Spleen (tissue), 13 donors: Measurements from ENCODE around the gene CDC34. TPM values are rescaled to one million over a fixed set of nuclear protein-coding genes. Genes with fewer than 3 reads are reported as not detected.

Source experiments
- DNase-seq: peaks from one replicate; pipeline ENCODE4 v3.0.0-alpha.2; 2020
- H3K27ac ChIP-seq, 8 donors: fragments of 200-600 bp; sonication (generic) in 7 of 8; 1 replicate in 4 of 8; 2 replicates in 4 of 8; pipeline versions ENCODE4 v1.5.0 to v1.8.0; 2016 to 2021; ENCODE audit warnings: inconsistent platforms in 4 of 8, mild to moderate bottlenecking in 4 of 8, moderate library complexity in 1 of 8
- H3K27me3 ChIP-seq, 7 donors: fragments of 200-600 bp; sonication (generic) in 6 of 7; replicated peaks in 1 of 7; 1 replicate in 4 of 7; 2 replicates in 3 of 7; pipeline versions ENCODE4 v1.5.0 to v1.8.0; 2016 to 2021; ENCODE audit warnings: inconsistent platforms in 3 of 7, mild to moderate bottlenecking in 1 of 7
- H3K36me3 ChIP-seq, 6 donors: fragments of 200-600 bp; sonication (generic) in 5 of 6; 1 replicate in 4 of 6; 2 replicates in 2 of 6; pipeline versions ENCODE4 v1.5.0 to v1.8.0; 2016 to 2021; ENCODE audit warnings: inconsistent platforms in 2 of 6
- H3K4me1 ChIP-seq, 6 donors: fragments of 200-600 bp; sonication (generic) in 5 of 6; 1 replicate in 3 of 6; 2 replicates in 3 of 6; pipeline versions ENCODE4 v1.5.0 to v1.8.0; 2016 to 2021; ENCODE audit warnings: inconsistent platforms in 3 of 6
- H3K4me3 ChIP-seq, 8 donors: fragments of 200-600 bp; sonication (generic) in 7 of 8; 1 replicate in 4 of 8; 2 replicates in 4 of 8; pipeline versions ENCODE4 v1.5.0 to v1.8.0; 2016 to 2021; ENCODE audit warnings: inconsistent platforms in 4 of 8, mild to moderate bottlenecking in 4 of 8, moderate library complexity in 2 of 8
- H3K9me3 ChIP-seq, 8 donors: fragments of 200-600 bp; sonication (generic) in 7 of 8; 1 replicate in 4 of 8; 2 replicates in 4 of 8; pipeline versions ENCODE4 v1.5.0 to v1.8.0; 2016 to 2021; ENCODE audit warnings: inconsistent platforms in 4 of 8
- POLR2A ChIP-seq, 3 donors: fragments of 450-650 bp; IDR thresholded peaks; one replicate each; pipeline ENCODE4 v1.5.1; 2017; ENCODE audit warnings: antibody characterized with exemption in 3 of 3, mild to moderate bottlenecking in 1 of 3
- POLR2AphosphoS5 ChIP-seq, 3 donors: sonication (generic); formaldehyde crosslinking; IDR thresholded peaks; one replicate each; pipeline ENCODE4 v1.5.1; 2017; ENCODE audit warnings: antibody characterized with exemption in 3 of 3
- whole genome bisulfite sequencing, 5 donors: extraction: QIAGEN DNeasy Blood & Tissue Kit in 3 of 5; methylation state at CpG; one replicate each; pipeline versions ENCODE4 v1.1.5 to v1.1.7; 2013 to 2018; 5-methylcytosine and 5-hydroxymethylcytosine counted together
- intact Hi-C: fragments of 100-400 bp; cut with DNase I; formaldehyde crosslinking; loops from one replicate; pipeline ENCODE4 v1.15.0; 2023; ENCODE audit warnings: low total_unique reads
- long read RNA-seq, 2 donors: transcript quantifications; one replicate each; lab custom pipeline, GENCODE V29; 2026
- polyA plus RNA-seq, 3 donors: library from polyadenylated mRNA; stranded (reverse); fragments of 200-250 nt; gene quantifications; one replicate each; pipeline ENCODE4 v1.2.1, GENCODE V29; 2013
- total RNA-seq, 7 donors: library from RNA; depleted of rRNA in 3 of 7; stranded (reverse); fragments of >200 nt in 3 of 7; fragmentation: NEBNext Ultra II Directional in 4 of 7; extraction: Animal tissue kit (Norgen Biotek cat#: 25700) in 4 of 7; gene quantifications; one replicate each; pipeline versions ENCODE4 v1.1.0 to v1.2.1, GENCODE V29; 2016 to 2021
- TF ChIP-seq, protein P1 (sequence below), 11 experiments: fragments of 200-600 bp in 7 of 11; fragments of 450-650 bp in 4 of 11; sonication (generic) in 4 of 11; IDR thresholded peaks in 8 of 11; conservative IDR thresholded peaks in 3 of 11; 1 replicate in 7 of 11; 2 replicates in 4 of 11; pipeline versions ENCODE4 v1.4.0 to v1.8.0; 2016 to 2021; ENCODE audit warnings: antibody characterized with exemption in 11 of 11, inconsistent platforms in 4 of 11, mild to moderate bottlenecking in 1 of 11
- donor health status: healthy with polysubstance abuse.
- donor health status: DM: no; HTN: no; CAD: no; lungs with moderate emphysema.
- donor health status: DM: no; HTN: no; CAD: no.
- donor health status: Bipolar disorder and iron deficiency.
- donor health status: healthy.
- donor health status: DM: no; HTN: no; CAD: no.
- donor health status: DM: yes; HTN: yes; CAD: no.

CDC34 gene, protein sequence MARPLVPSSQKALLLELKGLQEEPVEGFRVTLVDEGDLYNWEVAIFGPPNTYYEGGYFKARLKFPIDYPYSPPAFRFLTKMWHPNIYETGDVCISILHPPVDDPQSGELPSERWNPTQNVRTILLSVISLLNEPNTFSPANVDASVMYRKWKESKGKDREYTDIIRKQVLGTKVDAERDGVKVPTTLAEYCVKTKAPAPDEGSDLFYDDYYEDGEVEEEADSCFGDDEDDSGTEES
- total RNA-seq, result 10 to 100 TPM; 36.5 to 52.4 (median 48.3) TPM
- 10 to 100 TPM; 35.9 to 83.9 (median 68.7) TPM for polyA plus RNA-seq
- long read RNA-seq, donor 1, transcript CDC34-201 (5 exons, 1,471 nt), result major isoform, 29 of 33 reads
- long read RNA-seq, donor 1, partial matches to known transcripts, result 0 of 33 reads
- long read RNA-seq, donor 1, other reads (novel, unspliced or antisense), result 0 of 33 reads
- long read RNA-seq, donor 2, transcript CDC34-201 (5 exons, 1,471 nt), result major isoform, 26 of 27 reads
- long read RNA-seq, donor 2, partial matches to known transcripts, result 0 of 27 reads
- long read RNA-seq, donor 2, other reads (novel, unspliced or antisense), result 0 of 27 reads

DNA sequence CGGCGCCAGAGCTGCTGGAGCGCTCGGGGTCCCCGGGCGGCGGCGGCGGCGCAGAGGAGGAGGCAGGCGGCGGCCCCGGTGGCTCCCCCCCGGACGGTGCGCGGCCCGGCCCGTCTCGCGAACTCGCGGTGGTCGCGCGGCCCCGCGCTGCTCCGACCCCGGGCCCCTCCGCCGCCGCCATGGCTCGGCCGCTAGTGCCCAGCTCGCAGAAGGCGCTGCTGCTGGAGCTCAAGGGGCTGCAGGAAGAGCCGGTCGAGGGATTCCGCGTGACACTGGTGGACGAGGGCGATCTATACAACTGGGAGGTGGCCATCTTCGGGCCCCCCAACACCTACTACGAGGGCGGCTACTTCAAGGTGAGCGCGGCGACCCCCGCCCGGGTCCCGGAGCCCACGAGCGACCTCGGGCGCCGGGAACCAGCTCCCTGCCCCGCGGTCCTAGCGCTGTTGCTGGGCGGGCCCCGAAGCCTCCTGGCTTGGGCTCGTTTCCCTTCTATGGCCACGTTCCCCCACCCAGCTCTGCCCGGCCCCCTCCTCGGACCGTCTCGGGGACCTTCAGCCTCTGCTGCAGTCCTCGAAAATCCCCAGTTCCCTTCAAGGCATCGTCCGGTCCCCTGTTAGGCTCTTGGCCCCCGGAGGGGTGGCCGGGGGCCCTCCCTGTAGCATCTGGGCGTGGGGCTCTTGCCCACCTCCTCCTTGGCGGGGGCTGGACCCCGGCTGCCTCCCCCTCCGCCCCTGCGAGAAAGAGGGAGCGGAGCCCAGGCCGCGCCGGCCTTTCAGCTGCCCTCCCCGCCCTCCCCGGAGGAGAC is at the start of gene CDC34:
Gene CDC34 (plus strand): TSS at position 8 of the 808 bp plus-strand sequence. CDS start 172 bp downstream, at position 180.
- Histone ChIP-seq H3K27me3 (peaks cover 0 to 8% (median 0%) of the 10 kb centered on the region in 7 donors), H3K27ac (peak within 1 kb of the TSS; percentile 92 to 99 (median 96)), H3K4me3 (peak within 1 kb of the TSS; percentile 85 to 99 (median 96)), H3K4me1 (peaks cover 17 to 54% (median 42%) of the 10 kb centered on the region in 6 donors), H3K36me3 (peaks cover 0 to 27% (median 18%) of the 10 kb centered on the region in 6 donors), H3K9me3 (no peaks in the 10 kb centered on the region)
- TF ChIP-seq POLR2A (IDR thresholded peaks at IDR 0.05), result no peak
- peak; percentile 41 to 48 (median 47) for TF ChIP-seq POLR2AphosphoS5 (IDR thresholded peaks at IDR 0.05)
- 0 to 2% (median 1%) methylated on average over 32 to 84 of the region's 84 CpGs for WGBS, 5 donors
- intact Hi-C loops, result loop anchor here (5.0 kb wide), 1 partner anchor 40 kb away; the partner anchor contains the start of gene BSG
- no peak for DNase-seq

DNA sequence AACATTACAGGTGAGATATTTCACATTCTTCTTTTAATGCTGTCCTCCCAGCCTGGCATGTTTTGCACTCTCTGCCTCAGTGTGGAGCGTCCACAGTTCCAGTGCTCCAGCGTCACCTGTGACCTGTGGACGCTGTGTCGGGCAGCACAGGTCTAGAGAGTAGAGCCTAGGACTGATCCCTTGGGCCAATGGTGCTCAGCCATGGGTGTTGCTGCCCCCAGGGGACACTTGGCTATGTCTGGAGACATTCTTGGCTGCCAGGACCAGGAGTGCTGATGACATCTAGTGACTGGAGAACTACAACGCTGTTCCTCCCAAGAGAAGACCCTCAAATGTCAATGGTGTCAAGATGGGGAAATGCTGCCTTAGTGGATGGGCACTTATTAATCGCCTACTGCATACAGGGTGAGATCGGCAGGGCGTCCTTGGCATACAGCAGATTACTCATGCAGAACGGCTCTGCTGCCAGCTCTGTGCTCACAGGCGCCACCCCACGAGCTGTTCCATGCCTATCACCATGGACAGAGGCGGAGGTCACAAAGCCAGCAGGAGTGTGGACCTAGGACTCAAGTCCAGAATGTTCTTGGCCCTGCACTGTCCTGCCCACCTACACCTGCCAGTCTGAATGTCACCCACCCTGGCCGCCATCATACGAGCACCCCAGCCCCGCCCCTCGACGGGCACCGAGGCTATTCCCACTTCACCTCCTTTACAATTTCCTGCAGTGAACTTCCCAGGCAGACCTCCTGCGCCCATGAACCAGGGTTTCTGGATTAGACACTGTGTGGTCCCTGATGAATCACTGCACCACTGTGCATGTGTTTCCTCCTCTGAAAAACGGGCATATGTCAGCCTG is 49.1 kb upstream of the CDC34 start:
- intact Hi-C loops, result no loop called here
- 54 to 64% (median 62%) methylated on average over 19 to 20 of the region's 20 CpGs for WGBS, 5 donors
- H3K36me3 ChIP-seq, result no peaks in the 10 kb centered on the region
- H3K27me3 ChIP-seq, result peaks cover 0 to 23% (median 5%) of the 10 kb centered on the region in 7 donors
- TF ChIP-seq POLR2A (IDR thresholded peaks at IDR 0.05) (no peak), POLR2AphosphoS5 (IDR thresholded peaks at IDR 0.05) (no peak)
- TF ChIP-seq, protein P1, sequence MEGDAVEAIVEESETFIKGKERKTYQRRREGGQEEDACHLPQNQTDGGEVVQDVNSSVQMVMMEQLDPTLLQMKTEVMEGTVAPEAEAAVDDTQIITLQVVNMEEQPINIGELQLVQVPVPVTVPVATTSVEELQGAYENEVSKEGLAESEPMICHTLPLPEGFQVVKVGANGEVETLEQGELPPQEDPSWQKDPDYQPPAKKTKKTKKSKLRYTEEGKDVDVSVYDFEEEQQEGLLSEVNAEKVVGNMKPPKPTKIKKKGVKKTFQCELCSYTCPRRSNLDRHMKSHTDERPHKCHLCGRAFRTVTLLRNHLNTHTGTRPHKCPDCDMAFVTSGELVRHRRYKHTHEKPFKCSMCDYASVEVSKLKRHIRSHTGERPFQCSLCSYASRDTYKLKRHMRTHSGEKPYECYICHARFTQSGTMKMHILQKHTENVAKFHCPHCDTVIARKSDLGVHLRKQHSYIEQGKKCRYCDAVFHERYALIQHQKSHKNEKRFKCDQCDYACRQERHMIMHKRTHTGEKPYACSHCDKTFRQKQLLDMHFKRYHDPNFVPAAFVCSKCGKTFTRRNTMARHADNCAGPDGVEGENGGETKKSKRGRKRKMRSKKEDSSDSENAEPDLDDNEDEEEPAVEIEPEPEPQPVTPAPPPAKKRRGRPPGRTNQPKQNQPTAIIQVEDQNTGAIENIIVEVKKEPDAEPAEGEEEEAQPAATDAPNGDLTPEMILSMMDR (IDR thresholded peaks at IDR 0.05 in 8 of 11, conservative IDR thresholded peaks at IDR 0.05 in 3 of 11), result no peak
- no peak overlapping the region for H3K4me3 ChIP-seq
- H3K27ac ChIP-seq, result peak overlapping the region in 1 of 8 donors; percentile 11
- peaks cover 0 to 9% (median 5%) of the 10 kb centered on the region in 6 donors for H3K4me1 ChIP-seq
- peak; percentile 55 for DNase-seq
- peaks cover 0 to 15% (median 0%) of the 10 kb centered on the region in 8 donors for H3K9me3 ChIP-seq

DNA sequence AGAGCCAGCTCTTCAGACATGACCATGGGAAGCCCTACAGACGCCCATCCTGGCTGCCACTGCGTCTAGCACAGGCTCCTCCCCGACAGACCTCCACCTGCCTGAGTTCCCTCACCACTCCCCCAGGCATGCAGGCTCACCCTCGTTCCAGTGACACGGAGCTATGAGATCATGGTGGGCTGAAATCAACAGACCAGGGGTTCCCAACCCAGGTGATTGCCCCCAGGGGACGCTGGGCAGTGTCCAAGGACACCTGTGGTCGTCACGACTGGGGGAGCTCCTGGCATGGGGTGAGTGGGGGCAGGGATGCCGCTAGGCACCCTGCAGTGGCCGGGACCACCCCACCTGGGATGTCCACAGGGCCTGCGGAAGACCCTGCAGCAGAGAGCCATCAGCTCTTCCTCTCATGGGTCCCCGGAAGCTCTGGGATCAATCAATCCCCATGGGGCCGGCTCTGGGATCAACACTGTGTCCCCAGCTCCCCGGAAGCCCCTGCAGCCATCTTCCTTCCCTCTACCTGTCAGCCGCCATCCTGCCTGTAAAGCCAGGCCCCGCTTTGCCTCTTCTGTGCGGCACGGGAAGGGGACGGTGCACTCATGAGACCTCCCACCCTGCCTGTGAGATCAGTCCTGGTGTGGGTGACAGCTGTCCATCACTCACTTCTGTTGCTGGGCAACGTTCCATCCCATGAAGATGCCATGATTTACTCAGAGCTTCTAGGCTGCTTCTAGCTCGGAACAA is 48.1 kb upstream of the CDC34 start:
- H3K4me3 ChIP-seq, result no peak overlapping the region
- no peaks in the 10 kb centered on the region for H3K36me3 ChIP-seq
- DNase-seq, result peak; percentile 36
- peaks cover 0 to 16% (median 10%) of the 10 kb centered on the region in 6 donors for H3K4me1 ChIP-seq
- WGBS, 5 donors, result 61 to 72% (median 65%) methylated on average over 17 to 21 of the region's 21 CpGs
- no peak for TF ChIP-seq POLR2AphosphoS5 (IDR thresholded peaks at IDR 0.05)
- TF ChIP-seq, protein P1 (IDR thresholded peaks at IDR 0.05 in 8 of 11, conservative IDR thresholded peaks at IDR 0.05 in 3 of 11), result no peak
- TF ChIP-seq POLR2A (IDR thresholded peaks at IDR 0.05), result no peak
- H3K9me3 ChIP-seq, result peaks cover 0 to 15% (median 0%) of the 10 kb centered on the region in 8 donors
- intact Hi-C loops, result no loop called here
- peaks cover 0 to 23% (median 5%) of the 10 kb centered on the region in 7 donors for H3K27me3 ChIP-seq
- peak overlapping the region in 1 of 8 donors; percentile 11 for H3K27ac ChIP-seq
